HepG2 (cell line): Measurements from ENCODE around the gene TNFAIP8L1. TPM values are rescaled to one million over a fixed set of nuclear protein-coding genes. Genes with fewer than 3 reads are reported as not detected.

Experiments
- AHR ChIP-seq: IDR thresholded peaks from 2 replicates; pipeline ENCODE4 v1.6.1; 2018; ENCODE audit warnings: missing genetic modification reagents, missing compliant biosample characterization
- BATF2 ChIP-seq: sonication (generic); formaldehyde crosslinking; IDR thresholded peaks from 2 replicates; pipeline ENCODE4 v1.8.0; 2022; ENCODE audit warnings: mild to moderate bottlenecking, missing genetic modification reagents, moderate library complexity
- CBX5 ChIP-seq: sonication (generic); formaldehyde crosslinking; IDR thresholded peaks from 2 replicates; pipeline ENCODE4 v1.4.0; 2020; ENCODE audit warnings: missing genetic modification reagents, borderline replicate concordance
- CREB1 ChIP-seq, 2 experiments: fragments of 450-650 bp in 1 of 2; IDR thresholded peaks; 2 replicates each; pipeline ENCODE4 v1.6.1; 2016 to 2017; ENCODE audit warnings: control low read depth in 1 of 2, mild to moderate bottlenecking in 1 of 2, missing compliant biosample characterization in 1 of 2, missing genetic modification characterization in 1 of 2
- CREBL2 ChIP-seq: sonication (generic); formaldehyde crosslinking; IDR thresholded peaks from 2 replicates; pipeline ENCODE4 v1.8.1; 2023; ENCODE audit warnings: missing genetic modification reagents, mild to moderate bottlenecking, borderline replicate concordance
- ERF ChIP-seq: IDR thresholded peaks from 2 replicates; pipeline ENCODE4 v1.6.1; 2018; ENCODE audit warnings: missing biosample characterization, missing genetic modification reagents
- HMGXB4 ChIP-seq, 2 experiments: sonication (generic) in 1 of 2; formaldehyde crosslinking in 1 of 2; IDR thresholded peaks; 2 replicates each; pipeline versions ENCODE4 v1.4.0 to v1.6.1; 2018 to 2020; ENCODE audit warnings: missing genetic modification reagents in 2 of 2, borderline replicate concordance in 1 of 2, low read depth in 1 of 2, mild to moderate bottlenecking in 1 of 2, missing biosample characterization in 1 of 2
- HNRNPL ChIP-seq: fragments of 200-400 bp; formaldehyde crosslinking; IDR thresholded peaks from 2 replicates; pipeline ENCODE4 v1.6.1; 2017; ENCODE audit warnings: mild to moderate bottlenecking, low read depth, low read length
- IRF9 ChIP-seq: sonication (generic); formaldehyde crosslinking; IDR thresholded peaks from 2 replicates; pipeline ENCODE4 v1.8.0; 2022; ENCODE audit warnings: missing genetic modification reagents, mild to moderate bottlenecking, borderline replicate concordance
- KMT2A ChIP-seq: sonication (generic); formaldehyde crosslinking; IDR thresholded peaks from 2 replicates; pipeline ENCODE4 v1.4.0; 2020; ENCODE audit warnings: missing genetic modification reagents
- MED8 ChIP-seq: sonication (generic); formaldehyde crosslinking; IDR thresholded peaks from 2 replicates; pipeline ENCODE4 v1.8.1; 2023; ENCODE audit warnings: mild to moderate bottlenecking, missing genetic modification reagents; ENCODE audit not compliant: insufficient replicate concordance
- MXI1 ChIP-seq: IDR thresholded peaks from 3 replicates; pipeline ENCODE4 v1.6.1; 2012; ENCODE audit warnings: low read depth, low read length, inconsistent platforms, borderline replicate concordance
- PCBP1 ChIP-seq: fragments of 200-400 bp; formaldehyde crosslinking; IDR thresholded peaks from 2 replicates; pipeline ENCODE4 v1.6.1; 2017; ENCODE audit warnings: mild to moderate bottlenecking, low read depth, low read length, borderline replicate concordance
- SALL2 ChIP-seq: sonication (generic); formaldehyde crosslinking; IDR thresholded peaks from 2 replicates; pipeline ENCODE4 v1.8.1; 2023; ENCODE audit warnings: mild to moderate bottlenecking, missing genetic modification reagents, inconsistent platforms
- SMAD9 ChIP-seq: sonication (generic); formaldehyde crosslinking; IDR thresholded peaks from 2 replicates; pipeline ENCODE4 v1.5.1; 2020; ENCODE audit warnings: mild to moderate bottlenecking, missing genetic modification reagents
- SRY ChIP-seq: sonication (generic); formaldehyde crosslinking; IDR thresholded peaks from 2 replicates; pipeline ENCODE4 v1.8.0; 2022; ENCODE audit warnings: mild to moderate bottlenecking, missing genetic modification reagents
- TGIF2 ChIP-seq: IDR thresholded peaks from 2 replicates; pipeline ENCODE4 v1.6.1; 2016; ENCODE audit warnings: control low read depth, missing compliant biosample characterization
- ZBTB14 ChIP-seq: sonication (generic); formaldehyde crosslinking; IDR thresholded peaks from 2 replicates; pipeline ENCODE4 v1.4.0; 2020; ENCODE audit warnings: missing genetic modification reagents
- ZEB1 ChIP-seq: IDR thresholded peaks from 2 replicates; pipeline ENCODE4 v1.6.1; 2012; ENCODE audit warnings: mild to moderate bottlenecking, low read depth, inconsistent platforms; ENCODE audit not compliant: insufficient replicate concordance
- ZFP36L2 ChIP-seq: sonication (generic); formaldehyde crosslinking; IDR thresholded peaks from 2 replicates; pipeline ENCODE4 v1.4.0; 2020; ENCODE audit warnings: missing genetic modification reagents
- ZNF317 ChIP-seq: sonication (generic); formaldehyde crosslinking; IDR thresholded peaks from 2 replicates; pipeline ENCODE4 v1.5.0; 2020; ENCODE audit warnings: mild to moderate bottlenecking, missing genetic modification reagents
- ZNF549 ChIP-seq: sonication (generic); formaldehyde crosslinking; IDR thresholded peaks from 2 replicates; pipeline ENCODE4 v1.5.0; 2020; ENCODE audit warnings: missing genetic modification reagents
- ZNF879 ChIP-seq: sonication (generic); formaldehyde crosslinking; IDR thresholded peaks from 2 replicates; pipeline ENCODE4 v1.8.1; 2023; ENCODE audit warnings: missing genetic modification reagents
- polyA plus RNA-seq, 8 experiments: library from polyadenylated mRNA; depleted of rRNA in 3 of 8; stranded (reverse) in 7 of 8; unstranded in 1 of 8; fragments of >200 nt; fragmentation: Illumina TruSeq in 4 of 8; extraction: Trizol in 4 of 8; gene quantifications; 2 replicates each; pipeline versions ENCODE4 v1.2.1 to v1.2.3, GENCODE V29; 2011 to 2016; ENCODE audit warnings: low read depth in 4 of 8, missing spikeins in 1 of 8, mixed read lengths in 1 of 8; ENCODE audit not compliant: insufficient read depth in 1 of 8
- total RNA-seq, 5 experiments: library from RNA; depleted of rRNA; stranded (reverse); fragments of >200 nt; fragmentation: Illumina TruSeq; extraction: Trizol; gene quantifications; 2 replicates each; pipeline ENCODE4 v1.2.3, GENCODE V29; 2016; ENCODE audit warnings: low read depth in 1 of 5

The TNFAIP8L1 gene
- total and polyA plus RNA-seq, 2 of the 13 experiments (the other 11 are each of a cell fraction or from before 2014, with no cell fraction given): 13.4 to 21.4 TPM

GRCh38 chr19:4639531-4640246, 373 bp downstream of the TNFAIP8L1 start (continued):
- TF ChIP-seq AHR (CRISPR knock-in tag) (no peak), BATF2 (CRISPR knock-in tag) (no peak), HMGXB4 (CRISPR knock-in tag; IDR thresholded peaks at IDR 0.05; ENCODE audit: borderline replicate concordance in 1 of 2, low read depth in 1 of 2) (peak in 1 of 2 experiments; percentile 56; a peak in 3 of 4 replicates), CREB1 (IDR thresholded peaks at IDR 0.05) (no peak), CREB1 (CRISPR knock-in tag; IDR thresholded peaks at IDR 0.05) (no peak), ZEB1 (peak; percentile 53), MXI1 (peak; percentile 59; the same call in 1 of the 3 replicates), SRY (CRISPR knock-in tag) (peak; percentile 88), SALL2 (CRISPR knock-in tag) (no peak), ZNF549 (CRISPR knock-in tag) (peak; percentile 97), MED8 (no peak), ZFP36L2 (CRISPR knock-in tag) (no peak), ZBTB14 (no peak), ZNF317 (CRISPR knock-in tag) (no peak; the same call in 1 of the 2 replicates), ZNF879 (0 out of 2 replicates have a peak, but pooled peaks have one; percentile 42), SMAD9 (CRISPR knock-in tag) (no peak), PCBP1 (no peak), KMT2A (CRISPR knock-in tag) (peak; percentile 32; the same call in 1 of the 2 replicates), IRF9 (CRISPR knock-in tag) (0 out of 2 replicates have a peak, but pooled peaks have one; percentile 26), CBX5 (CRISPR knock-in tag) (0 out of 2 replicates have a peak, but pooled peaks have one; percentile 22), ERF (CRISPR knock-in tag) (0 out of 2 replicates have a peak, but pooled peaks have one; percentile 44), HNRNPL (peak; percentile 95), TGIF2 (peak; percentile 76; the same call in 1 of the 2 replicates), CREBL2 (no peak)
